ENCODE data around the gene KLHL29. TPM values are rescaled to one million over a fixed set of nuclear protein-coding genes. Genes with fewer than 3 reads are reported as not detected.

Gene KLHL29
- total RNA-seq, 1 donor from 2014 or later = 2.2 TPM

DNA sequence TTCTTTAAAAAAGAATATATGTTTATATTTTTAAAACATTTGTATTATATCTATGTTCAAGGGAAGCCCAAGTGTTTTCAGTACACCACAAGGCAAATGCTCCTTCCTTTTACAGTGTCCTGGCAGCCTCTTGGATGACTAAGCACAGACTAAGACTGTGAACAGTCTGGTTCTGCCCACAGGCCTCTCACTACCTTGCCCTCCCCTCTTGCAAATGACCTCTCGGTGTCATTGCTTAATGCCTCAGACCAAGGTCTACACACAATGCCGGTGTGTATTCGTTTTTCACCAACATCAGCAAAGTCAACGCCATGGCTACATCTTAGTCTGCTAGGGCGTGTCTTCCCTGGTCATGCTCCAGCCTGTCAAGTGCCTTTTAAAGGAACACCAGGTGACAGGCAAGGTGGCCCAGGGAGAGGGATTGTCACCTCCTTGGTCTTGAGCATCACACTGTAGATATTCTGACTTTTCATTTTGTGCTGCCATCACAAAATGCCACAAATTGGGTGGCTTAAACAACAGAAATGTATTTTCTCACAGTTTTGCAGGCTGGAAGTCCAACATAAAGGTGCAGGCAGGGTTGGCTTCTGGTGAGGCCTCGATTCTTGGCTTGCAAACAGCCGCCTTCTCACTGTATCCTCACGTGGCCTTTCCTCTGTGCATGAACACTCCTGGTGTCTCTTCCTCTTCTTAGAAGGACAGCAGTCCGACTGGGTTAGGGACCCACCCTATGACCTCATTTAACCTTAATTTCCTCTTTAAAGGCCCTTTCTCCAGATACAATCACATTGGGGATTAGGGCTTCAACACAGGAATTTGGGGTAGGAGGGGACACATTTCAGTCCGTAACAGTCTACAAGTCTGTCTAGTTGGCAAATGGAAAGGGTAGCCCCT lies 266.5 kb downstream of the KLHL29 start:
- intact Hi-C loops (cut with micrococcal nuclease) = no loop called here

DNA sequence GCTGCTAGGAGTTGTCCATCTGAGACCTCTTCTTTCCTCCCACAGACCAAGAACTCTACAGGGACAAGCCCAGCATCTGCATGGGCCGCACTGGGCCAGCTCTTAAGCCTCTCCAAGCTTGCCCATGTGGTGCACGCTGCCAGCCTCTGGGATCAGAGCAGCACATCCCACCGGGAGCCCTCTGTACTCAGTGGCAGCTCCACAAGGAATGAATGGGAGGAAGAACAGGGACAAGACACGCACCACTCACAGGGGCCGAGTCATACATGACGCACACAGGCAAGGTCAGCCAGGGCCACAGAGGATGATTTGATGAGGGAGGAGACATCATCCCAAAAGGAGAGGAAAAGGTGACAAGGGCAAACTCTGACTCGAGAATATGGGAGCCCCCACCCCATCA lies 268.3 kb downstream of the KLHL29 start:
- intact Hi-C loops (cut with micrococcal nuclease) = no loop called here

DNA sequence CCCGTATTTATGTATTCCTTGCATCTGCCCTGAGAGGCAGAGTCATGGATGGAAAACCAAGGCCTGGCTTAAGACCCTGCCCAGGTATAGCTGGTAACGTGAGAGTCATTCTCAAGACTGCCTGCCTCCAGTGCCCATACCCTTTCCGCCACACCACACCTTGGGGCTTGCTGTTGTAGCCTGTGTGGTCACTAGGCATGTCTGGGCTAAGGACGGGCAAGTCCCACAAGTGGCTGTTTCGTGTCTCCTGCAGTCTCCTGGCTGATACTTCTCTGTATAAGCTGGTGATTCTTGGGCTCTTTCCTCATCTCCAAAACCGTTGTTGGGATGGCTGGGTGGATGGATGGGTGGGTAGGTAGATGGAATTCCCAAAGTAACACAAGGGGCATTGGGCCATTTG lies 269.8 kb downstream of the KLHL29 start:
- intact Hi-C loops (cut with micrococcal nuclease) = no loop called here

DNA sequence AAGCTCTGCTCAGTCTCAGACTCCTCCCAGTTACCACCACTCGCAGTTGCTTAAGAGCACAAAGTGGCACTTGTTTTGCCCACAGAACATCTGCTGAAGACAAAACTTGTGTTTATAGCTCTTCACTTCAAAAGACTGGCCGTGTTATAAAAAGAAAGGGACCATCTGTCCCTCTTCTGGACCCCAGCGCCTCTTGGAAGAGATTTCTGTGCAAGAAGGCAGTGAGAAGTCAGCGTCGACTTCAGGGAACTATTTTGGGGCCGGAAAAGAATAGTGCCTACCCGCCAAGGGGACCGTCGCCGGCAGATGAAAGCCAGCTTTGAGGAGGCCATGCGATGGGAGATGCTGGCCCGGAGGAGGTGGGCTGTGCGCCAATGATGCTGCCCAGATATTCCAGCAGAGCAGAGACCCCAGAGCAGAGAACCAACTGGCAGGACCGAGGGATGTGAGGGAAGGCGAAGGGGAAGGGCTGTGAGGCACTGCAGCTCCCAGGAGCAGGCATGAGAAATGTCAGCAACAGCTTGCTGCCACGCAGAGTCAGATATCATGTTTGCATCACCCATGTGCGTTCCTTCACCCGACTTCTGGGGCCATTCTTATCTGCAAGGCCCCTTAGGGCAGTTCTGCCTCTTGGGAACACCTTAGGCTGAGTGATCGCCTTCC lies 271.1 kb downstream of the KLHL29 start:
- intact Hi-C loops (cut with micrococcal nuclease) = no loop called here

DNA sequence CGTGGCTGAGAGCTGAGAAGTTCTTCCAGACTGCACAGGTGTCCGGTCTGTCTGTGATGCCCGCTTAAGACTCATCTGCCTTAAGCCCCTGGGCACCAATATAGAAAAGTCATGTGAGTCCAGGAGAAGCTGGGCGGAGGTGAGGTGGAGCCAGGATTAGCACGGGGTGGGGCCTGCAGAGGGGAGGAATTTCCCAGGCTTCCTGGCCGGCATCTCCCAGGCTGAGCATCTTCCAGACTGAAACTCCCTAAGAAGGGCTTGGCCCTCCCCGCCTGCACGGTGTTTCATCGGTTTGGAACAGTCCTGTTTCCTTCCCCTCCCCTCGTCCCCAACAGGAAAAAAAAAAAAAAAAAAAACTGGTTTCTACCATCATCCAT lies 271.6 kb downstream of the KLHL29 start:
- intact Hi-C loops (cut with micrococcal nuclease) = no loop called here

DNA sequence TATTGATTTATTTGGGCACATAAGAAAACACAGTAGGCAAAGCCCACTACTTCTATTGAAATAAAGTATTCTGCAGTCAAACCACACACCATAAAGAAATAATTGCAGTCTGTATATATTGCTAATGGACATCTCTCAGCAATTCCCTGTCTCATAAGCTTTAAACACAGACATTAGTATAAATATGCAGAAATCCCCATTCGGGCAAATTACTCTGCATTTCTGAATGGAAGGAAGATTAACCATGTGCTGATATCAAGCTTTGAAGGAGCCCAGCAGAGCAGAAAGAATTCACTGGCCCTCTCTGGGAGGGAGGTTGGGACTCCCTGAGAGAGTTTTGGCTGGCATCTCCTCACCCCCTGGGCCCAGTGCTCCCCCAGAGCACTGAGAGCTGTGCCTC lies 272.4 kb downstream of the KLHL29 start:
- intact Hi-C loops (cut with micrococcal nuclease) = no loop called here

DNA sequence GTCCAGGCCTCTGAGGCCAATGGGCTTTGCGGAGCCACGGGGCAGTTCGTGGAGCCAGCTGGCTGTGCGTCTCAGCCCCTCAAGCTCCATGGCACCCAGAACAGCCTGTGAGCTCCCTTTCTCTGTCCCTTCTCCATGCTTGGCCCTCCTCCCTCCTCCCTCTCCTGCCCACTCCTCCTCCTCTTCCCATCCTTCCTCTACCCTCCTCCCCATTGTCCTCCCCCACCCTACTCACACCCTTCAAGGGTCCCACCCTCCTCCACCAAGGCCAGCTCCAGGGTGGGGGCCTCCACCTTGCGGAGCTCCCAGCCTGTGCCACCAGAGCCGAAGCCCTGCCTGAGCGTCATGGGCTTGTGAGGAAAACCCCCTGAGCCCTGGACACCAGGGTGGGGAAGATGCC lies 273.0 kb downstream of the KLHL29 start:
- intact Hi-C loops (cut with micrococcal nuclease) = no loop called here

DNA sequence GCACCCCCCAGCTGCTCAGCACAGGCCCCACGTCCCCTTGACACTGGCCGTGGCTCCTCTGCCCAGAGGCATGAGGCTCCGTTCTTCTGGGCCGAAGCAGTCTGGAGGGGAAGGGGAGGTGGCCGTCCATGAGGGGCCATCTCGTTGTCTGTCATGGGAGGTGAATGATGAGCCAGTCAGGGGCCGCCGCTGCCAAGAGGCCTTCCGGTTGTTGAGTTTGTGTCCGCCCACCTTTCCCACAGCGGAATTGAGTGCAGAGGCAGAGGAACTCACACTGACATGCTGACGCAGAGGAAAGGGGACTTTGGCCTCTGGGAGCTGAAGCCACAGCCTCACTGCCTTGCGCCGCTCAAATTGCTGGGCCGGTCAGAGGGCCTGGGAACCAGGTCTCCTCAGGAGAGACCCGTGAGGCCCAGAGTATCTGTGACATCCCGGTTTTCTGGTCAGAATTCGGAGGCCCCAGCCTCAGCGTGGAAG lies 273.5 kb downstream of the KLHL29 start:
- intact Hi-C loops (cut with micrococcal nuclease) = no loop called here

DNA sequence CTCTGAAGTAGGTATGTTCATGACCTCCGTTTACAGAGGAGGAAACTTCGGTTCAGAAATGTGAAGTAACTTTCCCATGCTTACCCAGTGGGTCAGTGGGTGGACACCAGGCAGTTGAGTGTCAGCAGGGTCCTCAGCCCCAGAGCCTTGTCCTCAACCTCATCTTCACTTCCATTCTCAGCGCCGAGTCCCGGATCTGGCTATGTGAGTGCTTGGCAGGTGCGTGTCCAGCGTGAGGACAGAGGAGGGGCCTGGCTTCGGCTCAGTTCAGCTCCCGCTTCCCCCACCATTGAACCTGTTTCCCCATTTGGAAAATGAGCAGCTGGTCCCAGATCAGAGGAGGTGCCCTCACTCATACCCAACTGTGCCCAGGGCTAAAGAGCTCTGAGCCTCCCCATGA lies 274.3 kb downstream of the KLHL29 start:
- intact Hi-C loops (cut with micrococcal nuclease) = no loop called here

DNA sequence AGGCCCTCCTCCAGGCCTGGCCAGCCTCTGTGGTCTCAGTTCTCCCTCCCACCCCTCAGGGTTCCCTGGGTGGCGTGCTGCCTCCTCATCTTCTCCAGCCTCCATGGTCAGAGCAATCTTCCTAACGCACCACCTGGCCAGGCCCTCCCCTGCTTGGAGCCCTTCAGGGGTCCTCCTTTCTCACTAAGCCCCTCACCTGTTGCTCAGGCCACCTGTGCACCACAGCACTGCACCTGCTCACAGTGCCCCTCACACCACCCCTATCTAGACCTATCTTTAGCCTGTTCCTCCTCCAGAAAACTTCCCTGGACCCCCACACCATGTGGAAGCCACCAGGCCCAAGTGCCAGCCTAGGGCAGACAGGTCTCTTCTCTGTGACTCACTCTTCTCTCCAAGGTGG lies 274.8 kb downstream of the KLHL29 start:
- intact Hi-C loops (cut with micrococcal nuclease) = no loop called here

DNA sequence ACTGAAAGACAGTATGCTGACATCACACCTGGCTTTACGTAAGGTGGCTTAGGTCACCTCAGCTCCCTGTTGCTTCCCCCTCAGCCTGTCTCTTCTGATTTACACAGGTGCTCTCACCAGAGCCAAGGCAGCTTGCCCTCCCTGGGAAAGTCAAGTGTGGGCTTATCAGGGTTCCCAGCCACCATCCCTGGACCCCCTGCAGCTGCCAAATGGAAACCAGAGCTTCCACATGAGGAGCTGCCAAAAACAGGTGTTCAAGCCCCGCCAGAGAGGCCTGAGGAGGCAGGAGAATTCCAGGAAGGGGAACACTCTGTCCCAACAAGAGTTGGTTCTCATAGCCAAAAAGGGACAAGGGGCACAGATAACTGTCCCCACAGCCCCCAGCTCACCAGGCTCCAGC lies 275.3 kb downstream of the KLHL29 start:
- intact Hi-C loops (cut with micrococcal nuclease) = no loop called here

DNA sequence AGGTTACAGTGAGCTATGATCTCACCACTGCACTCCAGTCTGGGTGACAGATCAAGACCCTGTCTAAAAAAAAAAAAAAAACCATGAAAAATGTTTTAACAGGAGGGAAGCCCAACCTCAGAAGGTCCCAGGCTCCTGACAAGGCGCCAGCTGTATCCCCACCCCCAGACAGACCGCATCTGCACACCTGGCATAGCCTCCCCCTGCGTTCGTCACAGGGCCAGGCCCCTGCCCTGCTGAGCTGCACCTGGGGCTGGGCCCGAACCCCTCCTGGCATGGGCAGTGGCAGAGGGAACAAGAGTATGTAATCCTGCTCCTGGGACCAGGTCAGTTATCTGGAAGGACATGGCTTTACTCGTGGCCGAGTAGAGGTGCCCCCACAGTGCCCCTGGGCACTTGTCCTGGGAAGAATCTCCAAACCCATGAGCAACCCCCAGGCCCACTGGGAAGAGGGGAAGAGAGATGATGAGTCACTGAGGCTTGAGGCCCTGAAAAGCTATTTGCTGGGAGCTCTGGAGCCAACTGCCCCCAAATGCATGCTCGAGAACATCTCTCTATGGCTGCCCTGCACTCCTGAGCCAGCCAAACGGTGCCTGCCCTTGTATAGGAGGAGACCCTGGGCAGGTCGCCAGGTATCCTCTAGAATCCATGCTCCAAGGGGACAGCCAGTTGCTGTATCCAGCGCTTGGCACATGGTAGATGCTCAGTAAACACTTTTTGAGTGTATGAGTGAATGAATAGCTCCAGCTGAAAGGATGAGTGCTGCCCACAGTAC lies 276.5 kb downstream of the KLHL29 start:
- intact Hi-C loops (cut with micrococcal nuclease) = no loop called here

DNA sequence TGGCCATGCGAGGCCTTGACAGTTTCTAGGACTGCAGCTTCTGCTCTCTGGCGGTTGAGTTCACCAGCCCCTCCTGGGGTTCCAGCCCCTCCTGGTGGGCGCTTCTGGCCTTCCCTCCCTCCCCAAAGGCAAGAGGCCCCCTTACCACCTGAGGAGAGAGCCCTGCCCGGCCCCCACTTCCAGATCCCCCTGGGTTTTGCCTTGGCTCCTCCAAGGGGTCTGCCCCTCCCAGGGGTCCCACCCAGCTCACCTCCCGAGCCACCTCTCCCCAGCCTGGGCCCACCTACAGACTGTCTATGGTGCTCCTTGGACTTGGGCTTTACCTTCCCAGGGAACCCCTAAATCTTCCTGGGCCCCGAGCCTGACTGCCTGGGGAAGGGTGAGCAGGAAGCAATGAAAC lies 277.5 kb downstream of the KLHL29 start:
- intact Hi-C loops (cut with micrococcal nuclease) = no loop called here

DNA sequence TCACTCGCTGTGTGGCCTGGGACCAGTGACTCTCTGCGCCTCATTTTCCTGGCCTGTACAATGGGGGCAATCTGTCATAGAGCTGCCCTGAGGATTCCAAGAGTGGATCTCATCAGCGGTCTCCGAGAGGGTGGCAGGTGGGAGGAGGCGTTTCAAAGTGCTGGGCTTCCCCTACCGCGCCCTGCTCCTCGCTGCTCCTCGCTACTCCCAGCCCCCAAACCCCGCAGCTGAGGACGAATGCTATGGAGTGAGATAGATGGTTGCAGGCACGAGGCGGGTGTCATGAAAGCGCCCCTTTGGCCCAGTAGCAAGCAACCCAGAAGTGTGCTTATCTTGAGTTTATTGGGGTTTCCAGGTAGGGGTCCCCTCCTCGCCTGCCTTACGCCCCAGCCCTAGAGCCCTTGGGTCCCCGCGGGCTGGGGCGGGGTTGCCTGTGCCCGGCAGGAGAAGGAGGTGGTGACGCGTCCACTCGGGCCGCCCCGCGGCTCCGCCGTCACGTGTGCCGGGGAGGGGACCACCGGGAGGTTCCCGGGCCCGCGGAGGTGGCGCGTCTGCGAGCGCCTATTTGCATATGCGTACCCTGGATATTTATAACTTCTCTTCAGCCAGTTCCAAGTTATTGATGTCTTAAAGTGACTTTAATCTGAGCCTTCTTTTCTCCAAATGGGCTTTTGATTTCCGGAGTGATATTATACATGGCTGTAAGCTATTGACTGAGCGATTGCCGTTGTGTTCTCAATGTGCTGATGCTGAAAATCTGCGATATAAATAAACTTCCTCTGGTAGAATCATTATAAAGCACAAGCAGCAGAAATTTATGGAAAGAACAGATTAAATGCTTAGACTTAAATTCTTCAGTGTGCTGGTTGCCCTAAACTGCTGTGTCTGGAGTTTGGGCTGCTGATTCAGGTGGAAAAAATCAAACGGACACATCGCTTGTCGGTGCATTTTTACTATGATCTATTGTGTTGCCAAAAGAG lies 278.3 kb downstream of the KLHL29 start:
- intact Hi-C loops (cut with micrococcal nuclease) = no loop called here

DNA sequence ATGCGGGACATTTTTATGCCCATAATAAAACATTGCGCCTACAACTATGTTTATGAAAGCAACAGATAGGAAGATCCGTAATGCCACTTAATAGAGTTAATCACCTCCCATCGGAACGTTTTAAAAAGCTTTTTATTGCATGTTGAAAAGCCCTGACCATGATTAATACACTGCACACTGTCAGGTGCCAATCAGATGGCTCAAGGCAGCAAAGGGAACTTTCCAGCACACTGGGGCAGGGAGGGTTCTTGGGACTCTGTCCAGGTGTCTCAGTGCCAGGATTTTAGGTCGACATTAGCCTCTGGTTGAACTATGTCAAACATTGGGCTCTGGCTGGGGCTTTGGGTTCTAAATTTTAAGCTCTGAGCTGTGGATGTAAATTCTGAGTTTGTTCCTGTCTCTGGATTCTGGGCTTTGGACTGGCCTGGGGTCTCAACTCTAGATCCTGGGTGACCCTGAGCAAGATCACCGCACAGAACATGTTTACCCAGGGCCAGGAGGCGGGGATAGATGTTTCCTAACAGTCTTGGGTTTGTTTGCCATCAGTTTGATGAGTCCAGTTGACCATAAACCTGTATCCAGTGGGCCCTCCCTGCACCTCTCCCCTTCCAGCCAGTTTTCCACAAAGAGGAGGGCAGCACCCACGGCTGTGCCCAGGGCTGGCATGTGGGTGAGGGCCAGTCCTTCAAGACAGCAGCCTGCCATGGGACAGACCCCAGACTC lies 279.2 kb downstream of the KLHL29 start:
- intact Hi-C loops (cut with micrococcal nuclease) = no loop called here

DNA sequence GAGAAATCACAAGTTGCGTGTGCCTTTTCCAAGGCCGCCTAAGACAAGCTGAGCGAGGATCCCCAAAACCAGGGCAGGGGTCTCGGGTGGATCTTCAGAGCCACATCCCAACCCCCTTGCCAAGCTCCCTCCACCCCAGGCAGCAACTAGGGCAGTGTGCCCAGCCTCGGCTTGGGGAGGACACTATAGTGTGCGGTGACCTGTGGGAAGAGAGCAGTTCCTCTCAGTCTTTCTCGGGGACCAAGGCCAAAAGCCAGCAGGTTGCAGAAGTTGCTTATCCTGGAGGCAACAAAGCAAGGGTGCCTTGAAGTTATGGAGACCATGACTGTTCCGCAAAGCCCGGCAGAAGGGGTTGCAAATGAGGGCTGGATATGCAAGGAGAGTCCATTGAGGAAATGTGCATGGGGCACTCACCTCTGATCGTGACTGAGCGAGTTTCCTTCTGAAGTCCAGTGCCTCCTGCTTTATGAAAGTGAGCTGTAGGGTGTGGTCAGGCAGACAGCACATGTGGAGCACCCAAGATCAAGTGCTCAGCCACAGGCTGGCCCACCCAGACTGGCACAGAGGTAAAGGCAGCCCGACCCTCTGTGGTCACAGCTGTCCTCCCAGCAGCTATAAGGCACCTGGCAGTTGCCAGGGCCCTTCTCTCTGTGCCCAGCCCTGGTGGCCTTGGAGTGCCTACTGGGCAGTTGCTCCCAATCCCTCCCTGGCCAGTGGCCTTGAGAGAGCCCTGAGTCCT lies 281.4 kb downstream of the KLHL29 start:
- intact Hi-C loops (cut with micrococcal nuclease) = no loop called here

DNA sequence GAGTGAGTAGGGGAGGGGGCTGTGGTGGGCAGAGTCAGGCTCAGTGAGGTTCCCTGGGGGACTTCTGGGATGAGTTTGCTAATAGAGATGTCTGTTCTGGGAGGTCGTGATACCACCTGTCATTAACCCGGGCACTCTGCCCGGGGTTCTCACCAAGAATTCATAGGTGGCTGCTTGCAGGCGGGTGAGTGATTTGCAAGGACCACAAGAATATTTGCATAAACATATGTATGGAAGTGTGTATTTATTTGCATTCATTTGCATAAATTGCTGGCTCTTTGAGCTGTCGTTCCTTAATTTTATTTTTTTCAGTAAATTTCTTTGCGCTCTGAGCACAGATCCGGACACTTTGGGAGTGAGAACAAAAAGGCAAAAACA lies 282.0 kb downstream of the KLHL29 start:
- intact Hi-C loops (cut with micrococcal nuclease) = no loop called here

DNA sequence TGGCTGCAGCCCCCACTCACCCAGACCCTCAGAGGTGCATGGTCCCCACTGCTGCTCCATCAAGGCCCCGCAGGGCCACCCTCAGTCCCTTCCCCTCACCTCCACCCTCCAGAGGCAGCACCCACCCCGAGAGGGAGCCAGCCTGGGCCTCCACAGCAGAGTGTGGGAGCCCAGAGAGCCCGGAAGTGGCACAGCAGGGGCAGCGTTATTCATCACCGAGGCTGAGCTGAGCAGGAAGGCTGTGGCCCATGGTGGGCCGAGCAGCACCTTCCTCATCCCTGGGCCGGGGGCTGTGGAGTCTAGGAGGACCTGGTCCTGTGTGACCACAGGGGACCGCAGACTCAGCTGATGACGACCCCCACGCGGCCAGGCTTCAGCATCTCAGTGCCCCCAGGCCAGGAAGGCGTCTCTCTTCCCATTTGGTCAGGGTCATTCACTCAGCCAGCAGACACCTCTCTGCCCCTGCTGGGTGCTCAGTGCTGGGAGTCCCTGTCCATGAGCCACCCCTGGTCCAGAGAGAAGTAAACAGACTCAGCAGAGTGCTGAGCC lies 283.9 kb downstream of the KLHL29 start:
- intact Hi-C loops (cut with micrococcal nuclease) = no loop called here

Data from T-helper 2 cell treated with Interferon-gamma antibody and Interleukin-4, amounts not matched to agents 100 ng/mL and 5 ng/mL, for 36 hours (primary cell).